ENCODE measurements around the gene TRIM10.

TRIM10 gene

DNA sequence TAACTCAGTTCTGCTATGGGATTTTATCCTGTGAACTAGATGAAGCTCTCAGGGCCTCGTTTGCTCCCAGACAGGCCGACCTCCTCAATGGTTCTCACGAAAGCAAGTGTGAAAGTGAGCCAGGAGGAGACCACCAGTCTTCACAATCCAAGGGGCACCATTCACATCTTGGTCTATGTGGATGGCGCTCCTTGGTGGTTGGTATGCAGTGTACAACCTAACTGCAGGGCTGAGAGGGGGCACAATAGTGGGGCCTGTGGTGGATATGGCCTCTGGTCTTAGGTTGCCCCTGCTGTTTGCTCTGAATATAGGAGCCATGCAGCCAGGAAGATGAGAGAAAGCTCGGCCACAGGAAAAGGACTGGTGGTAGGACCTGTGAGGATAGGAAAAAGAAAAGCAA, 27.5 kb upstream of the TRIM10 start:
- no peak for TF ChIP-seq CTCF (conservative IDR thresholded peaks at IDR 0.05; ENCODE audit: control insufficient read depth, insufficient read depth, low read depth, low read length)
- H3K4me3 ChIP-seq (ENCODE audit: control insufficient read depth, low read depth, low read length): no peak overlapping the region
- DNase-seq (ENCODE audit: low read depth): no peak

GRCh38 chr6:30185846-30186484, 25.0 kb upstream of the TRIM10 start:
- H3K4me3 ChIP-seq (ENCODE audit: control insufficient read depth, low read depth, low read length): no peak overlapping the region
- no peak for DNase-seq (ENCODE audit: low read depth)
- no peak for TF ChIP-seq CTCF (conservative IDR thresholded peaks at IDR 0.05; ENCODE audit: control insufficient read depth, insufficient read depth, low read depth, low read length)

DNA sequence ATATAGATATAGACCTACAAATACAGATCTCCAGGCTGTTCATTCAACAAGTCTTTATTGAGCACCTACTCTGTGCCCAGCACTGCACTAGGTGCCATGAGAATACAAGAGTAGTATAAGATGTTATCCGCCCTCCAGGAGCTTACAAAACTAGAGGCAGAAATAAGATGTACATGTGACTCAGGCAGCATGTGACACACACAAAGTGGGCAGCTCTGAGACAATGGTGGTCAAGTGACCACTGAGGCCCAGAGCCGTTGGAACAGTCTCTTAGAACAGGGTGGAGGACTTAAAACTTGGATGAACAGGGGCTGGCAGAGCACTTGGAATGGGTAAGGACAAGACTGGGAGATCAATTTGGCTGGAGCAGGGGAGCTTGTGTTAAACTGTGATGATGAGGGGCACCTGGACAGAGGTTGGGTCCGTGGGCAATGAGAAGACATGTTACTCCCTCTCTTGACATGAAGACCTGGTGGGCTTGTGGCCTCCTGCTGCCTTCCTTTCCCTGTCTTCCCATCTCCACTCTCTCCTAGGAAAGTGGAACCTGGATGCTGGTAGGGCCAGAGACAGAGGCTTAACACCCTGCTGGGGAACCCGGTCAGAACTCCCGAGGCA, 23.5 kb upstream of the TRIM10 start:
- peak; percentile 9 for DNase-seq (ENCODE audit: low read depth)
- H3K4me3 ChIP-seq (ENCODE audit: control insufficient read depth, low read depth, low read length): no peak overlapping the region
- no peak for TF ChIP-seq CTCF (conservative IDR thresholded peaks at IDR 0.05; ENCODE audit: control insufficient read depth, insufficient read depth, low read depth, low read length)

- no peak overlapping the region for H3K4me3 ChIP-seq (ENCODE audit: control insufficient read depth, low read depth, low read length)
- TF ChIP-seq CTCF (conservative IDR thresholded peaks at IDR 0.05; ENCODE audit: control insufficient read depth, insufficient read depth, low read depth, low read length): no peak
- DNase-seq (ENCODE audit: low read depth): no peak
Measured at GRCh38 chr6:30180145-30180544, 19.1 kb upstream of the TRIM10 start.

GRCh38 chr6:30178837-30179236, 17.8 kb upstream of the TRIM10 start:
- no peak for DNase-seq (ENCODE audit: low read depth)
- no peak overlapping the region for H3K4me3 ChIP-seq (ENCODE audit: control insufficient read depth, low read depth, low read length)
- no peak for TF ChIP-seq CTCF (conservative IDR thresholded peaks at IDR 0.05; ENCODE audit: control insufficient read depth, insufficient read depth, low read depth, low read length)

- no peak overlapping the region for H3K4me3 ChIP-seq (ENCODE audit: control insufficient read depth, low read depth, low read length)
- no peak for DNase-seq (ENCODE audit: low read depth)
- TF ChIP-seq CTCF (conservative IDR thresholded peaks at IDR 0.05; ENCODE audit: control insufficient read depth, insufficient read depth, low read depth, low read length): no peak
Measured at GRCh38 chr6:30175765-30176164, 14.8 kb upstream of the TRIM10 start.

All from fibroblast of mammary gland (primary cell).